IPS DF 6.9 (cell line): ENCODE measurements around the gene NRAS.

Experiments
- DNase-seq: peaks from one replicate; pipeline ENCODE4 v3.0.0-alpha.2; 2013; ENCODE audit warnings: low read depth, low spot score
- H3K27ac ChIP-seq: one replicate; pipeline ENCODE4 v1.5.1; 2013; ENCODE audit warnings: low read length, control low read depth
- H3K27me3 ChIP-seq: 2 replicates; pipeline ENCODE4 v1.6.1; 2013; ENCODE audit warnings: mild to moderate bottlenecking, low read length; ENCODE audit not compliant: control insufficient read depth, insufficient read depth
- H3K36me3 ChIP-seq: 2 replicates; pipeline ENCODE4 v1.6.1; 2013; ENCODE audit warnings: low read length; ENCODE audit not compliant: control insufficient read depth, insufficient read depth
- H3K4me1 ChIP-seq: 2 replicates; pipeline ENCODE4 v1.6.1; 2013; ENCODE audit warnings: low read length; ENCODE audit not compliant: control insufficient read depth, insufficient read depth
- H3K4me3 ChIP-seq: 2 replicates; pipeline ENCODE4 v1.5.1; 2013; ENCODE audit warnings: mild to moderate bottlenecking, low read length
- H3K9me3 ChIP-seq: 2 replicates; pipeline ENCODE4 v1.6.1; 2013; ENCODE audit warnings: low read length, inconsistent platforms; ENCODE audit not compliant: control insufficient read depth, insufficient read depth
- WGBS: extraction: QIAGEN DNeasy Blood & Tissue Kit; methylation state at CpG from one replicate; pipeline ENCODE4 v1.1.7; 2013; ENCODE audit warnings: mixed read lengths, missing lambda C conversion rate; ENCODE audit not compliant: insufficient read length, insufficient coverage; 5-methylcytosine and 5-hydroxymethylcytosine counted together

Gene NRAS

GRCh38 chr1:114753143-114753542 is 36.6 kb upstream of the NRAS start:
- Histone ChIP-seq H3K4me1 (no peaks in the 10 kb centered on the region), H3K4me3 (no peak overlapping the region)

GRCh38 chr1:114750780-114751179 is 34.2 kb upstream of the NRAS start:
- no peaks in the 10 kb centered on the region for H3K4me1 ChIP-seq
- H3K4me3 ChIP-seq: no peak overlapping the region
- no peaks in the 10 kb centered on the region for H3K27me3 ChIP-seq
- no peaks in the 10 kb centered on the region for H3K9me3 ChIP-seq
- no peaks in the 10 kb centered on the region; the same call in 1 of the 2 replicates for H3K36me3 ChIP-seq
- H3K27ac ChIP-seq: no peak overlapping the region
- no CpG with 5 or more reads among the region's 5 CpGs for WGBS
- no peak for DNase-seq

More at GRCh38 chr1:114753143-114753542, 36.6 kb upstream of the NRAS start:
- no peaks in the 10 kb centered on the region for H3K27me3 ChIP-seq
- DNase-seq: no peak
- WGBS: no CpG with 5 or more reads among the region's 4 CpGs
- H3K9me3 ChIP-seq: no peaks in the 10 kb centered on the region
- no peaks in the 10 kb centered on the region; the same call in 1 of the 2 replicates for H3K36me3 ChIP-seq
- H3K27ac ChIP-seq: no peak overlapping the region

GRCh38 chr1:114749835-114750234 is 33.3 kb upstream of the NRAS start:
- no CpG with 5 or more reads among the region's 5 CpGs for WGBS
- Histone ChIP-seq H3K4me1 (no peaks in the 10 kb centered on the region), H3K4me3 (no peak overlapping the region), H3K9me3 (no peaks in the 10 kb centered on the region), H3K27ac (no peak overlapping the region), H3K36me3 (no peaks in the 10 kb centered on the region; the same call in 1 of the 2 replicates), H3K27me3 (no peaks in the 10 kb centered on the region)
- no peak for DNase-seq

- no peak for DNase-seq
- Histone ChIP-seq H3K27ac (no peak overlapping the region), H3K4me1 (no peaks in the 10 kb centered on the region), H3K4me3 (no peak overlapping the region), H3K36me3 (no peaks in the 10 kb centered on the region; the same call in 1 of the 2 replicates), H3K9me3 (no peaks in the 10 kb centered on the region), H3K27me3 (no peaks in the 10 kb centered on the region)
- no CpG with 5 or more reads among the region's 6 CpGs for WGBS
Measured at GRCh38 chr1:114746450-114747121, 30.0 kb upstream of the NRAS start.

- no peak for DNase-seq
Measured at GRCh38 chr1:114745291-114745690, 28.7 kb upstream of the NRAS start.

GRCh38 chr1:114741963-114742746 is 25.6 kb upstream of the NRAS start:
- no peak for DNase-seq
- Histone ChIP-seq H3K36me3 (peaks cover 6% of the 10 kb centered on the region; the same call in 1 of the 2 replicates), H3K27me3 (no peaks in the 10 kb centered on the region), H3K27ac (no peak overlapping the region), H3K4me3 (no peak overlapping the region), H3K9me3 (no peaks in the 10 kb centered on the region), H3K4me1 (no peaks in the 10 kb centered on the region)
- WGBS: no CpG with 5 or more reads among the region's 11 CpGs

More at GRCh38 chr1:114745291-114745690, 28.7 kb upstream of the NRAS start:
- WGBS: no CpG with 5 or more reads among the region's 2 CpGs
- Histone ChIP-seq H3K4me3 (no peak overlapping the region), H3K36me3 (no peaks in the 10 kb centered on the region; the same call in 1 of the 2 replicates), H3K4me1 (no peaks in the 10 kb centered on the region), H3K27ac (no peak overlapping the region), H3K27me3 (no peaks in the 10 kb centered on the region), H3K9me3 (no peaks in the 10 kb centered on the region)

GRCh38 chr1:114740331-114740730 is 23.8 kb upstream of the NRAS start:
- H3K27me3 ChIP-seq: no peaks in the 10 kb centered on the region
- no peak overlapping the region for H3K27ac ChIP-seq
- WGBS: no CpG with 5 or more reads among the region's 1 CpG
- H3K4me1 ChIP-seq: no peaks in the 10 kb centered on the region
- DNase-seq: no peak
- no peaks in the 10 kb centered on the region for H3K9me3 ChIP-seq
- no peak overlapping the region for H3K4me3 ChIP-seq
- peaks cover 11% of the 10 kb centered on the region; the same call in 1 of the 2 replicates for H3K36me3 ChIP-seq

GRCh38 chr1:114737314-114737849 is 20.8 kb upstream of the NRAS start:
- no peaks in the 10 kb centered on the region for H3K9me3 ChIP-seq
- no peak overlapping the region for H3K4me3 ChIP-seq
- DNase-seq: no peak
- WGBS: no CpG with 5 or more reads among the region's 6 CpGs
- H3K27ac ChIP-seq: no peak overlapping the region
- H3K27me3 ChIP-seq: no peaks in the 10 kb centered on the region
- no peaks in the 10 kb centered on the region for H3K4me1 ChIP-seq
- H3K36me3 ChIP-seq: peaks cover 19% of the 10 kb centered on the region; the same call in 1 of the 2 replicates

GRCh38 chr1:114735479-114735878 is 18.9 kb upstream of the NRAS start:
- no peak for DNase-seq
- H3K27me3 ChIP-seq: no peaks in the 10 kb centered on the region
- H3K4me1 ChIP-seq: no peaks in the 10 kb centered on the region
- H3K27ac ChIP-seq: no peak overlapping the region
- no CpG with 5 or more reads among the region's 1 CpG for WGBS
- H3K9me3 ChIP-seq: no peaks in the 10 kb centered on the region
- peaks cover 25% of the 10 kb centered on the region; the same call in 1 of the 2 replicates for H3K36me3 ChIP-seq
- H3K4me3 ChIP-seq: no peak overlapping the region

GRCh38 chr1:114729782-114730181 is 13.2 kb upstream of the NRAS start:
- peaks cover 21% of the 10 kb centered on the region; the same call in 1 of the 2 replicates for H3K36me3 ChIP-seq

More at GRCh38 chr1:114729782-114730181, 13.2 kb upstream of the NRAS start:
- Histone ChIP-seq H3K9me3 (no peaks in the 10 kb centered on the region), H3K27me3 (no peaks in the 10 kb centered on the region), H3K27ac (no peak overlapping the region), H3K4me1 (no peaks in the 10 kb centered on the region), H3K4me3 (no peak overlapping the region)
- WGBS: no CpG with 5 or more reads among the region's 1 CpG
- DNase-seq: no peak
